GM19238 (cell line): ENCODE measurements around the gene ADGRE3.
A peak's percentile ranks its signal among the peaks of the same experiment; 100 is the strongest.

Source experiments
- DNase-seq: peaks from one replicate; pipeline ENCODE4 v3.0.0; 2011; ENCODE audit warnings: low spot score; ENCODE audit not compliant: insufficient read length

ADGRE3 gene, protein sequence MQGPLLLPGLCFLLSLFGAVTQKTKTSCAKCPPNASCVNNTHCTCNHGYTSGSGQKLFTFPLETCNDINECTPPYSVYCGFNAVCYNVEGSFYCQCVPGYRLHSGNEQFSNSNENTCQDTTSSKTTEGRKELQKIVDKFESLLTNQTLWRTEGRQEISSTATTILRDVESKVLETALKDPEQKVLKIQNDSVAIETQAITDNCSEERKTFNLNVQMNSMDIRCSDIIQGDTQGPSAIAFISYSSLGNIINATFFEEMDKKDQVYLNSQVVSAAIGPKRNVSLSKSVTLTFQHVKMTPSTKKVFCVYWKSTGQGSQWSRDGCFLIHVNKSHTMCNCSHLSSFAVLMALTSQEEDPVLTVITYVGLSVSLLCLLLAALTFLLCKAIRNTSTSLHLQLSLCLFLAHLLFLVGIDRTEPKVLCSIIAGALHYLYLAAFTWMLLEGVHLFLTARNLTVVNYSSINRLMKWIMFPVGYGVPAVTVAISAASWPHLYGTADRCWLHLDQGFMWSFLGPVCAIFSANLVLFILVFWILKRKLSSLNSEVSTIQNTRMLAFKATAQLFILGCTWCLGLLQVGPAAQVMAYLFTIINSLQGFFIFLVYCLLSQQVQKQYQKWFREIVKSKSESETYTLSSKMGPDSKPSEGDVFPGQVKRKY

DNA sequence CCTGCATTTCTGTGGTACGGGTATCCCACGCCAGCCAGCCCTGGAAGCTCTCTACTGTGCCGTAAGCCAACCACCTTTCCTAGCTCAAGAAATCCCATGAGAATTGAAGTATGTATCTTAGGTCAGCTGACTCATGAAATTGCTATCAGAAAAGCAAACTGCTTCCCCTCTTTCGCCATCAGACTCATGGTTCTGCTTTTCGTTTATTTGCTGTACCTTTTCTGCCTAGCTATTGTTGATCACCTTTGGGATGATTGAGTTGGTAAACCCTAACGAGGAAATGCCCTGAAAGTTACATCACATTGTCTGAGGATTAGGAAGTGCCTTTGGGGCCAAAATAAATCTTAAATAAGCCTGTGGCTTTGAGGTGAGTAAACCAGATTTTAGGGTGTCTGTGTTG lies at the start of gene ADGRE3:
TSS of gene ADGRE3 (minus strand) at position 81 of the 400 bp plus-strand sequence. CDS start at position 7, 74 bp downstream.
- DNase-seq: no peak

GRCh38 chr19:14722127-14722526 lies 47.5 kb upstream of the ADGRE3 start:
- no peak for DNase-seq

GRCh38 chr19:14719162-14719561 lies 44.5 kb upstream of the ADGRE3 start:
- no peak for DNase-seq

DNA sequence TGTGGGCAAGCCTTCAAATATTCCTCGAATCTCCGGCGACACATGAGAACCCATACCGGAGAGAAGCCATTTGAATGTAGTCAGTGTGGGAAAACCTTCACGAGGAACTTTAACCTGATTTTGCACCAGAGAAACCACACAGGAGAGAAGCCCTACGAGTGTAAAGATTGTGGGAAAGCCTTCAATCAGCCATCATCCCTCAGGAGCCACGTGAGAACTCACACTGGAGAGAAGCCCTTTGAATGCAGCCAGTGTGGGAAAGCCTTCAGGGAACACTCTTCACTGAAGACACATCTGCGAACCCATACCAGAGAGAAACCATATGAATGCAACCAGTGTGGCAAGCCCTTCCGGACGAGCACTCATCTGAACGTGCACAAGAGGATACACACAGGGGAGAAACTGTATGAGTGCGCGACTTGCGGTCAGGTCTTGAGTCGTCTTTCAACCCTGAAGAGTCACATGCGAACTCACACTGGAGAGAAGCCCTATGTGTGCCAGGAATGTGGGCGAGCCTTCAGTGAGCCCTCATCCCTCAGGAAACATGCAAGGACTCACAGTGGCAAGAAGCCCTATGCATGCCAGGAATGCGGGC lies 44.0 kb upstream of the ADGRE3 start:
- DNase-seq: no peak

DNA sequence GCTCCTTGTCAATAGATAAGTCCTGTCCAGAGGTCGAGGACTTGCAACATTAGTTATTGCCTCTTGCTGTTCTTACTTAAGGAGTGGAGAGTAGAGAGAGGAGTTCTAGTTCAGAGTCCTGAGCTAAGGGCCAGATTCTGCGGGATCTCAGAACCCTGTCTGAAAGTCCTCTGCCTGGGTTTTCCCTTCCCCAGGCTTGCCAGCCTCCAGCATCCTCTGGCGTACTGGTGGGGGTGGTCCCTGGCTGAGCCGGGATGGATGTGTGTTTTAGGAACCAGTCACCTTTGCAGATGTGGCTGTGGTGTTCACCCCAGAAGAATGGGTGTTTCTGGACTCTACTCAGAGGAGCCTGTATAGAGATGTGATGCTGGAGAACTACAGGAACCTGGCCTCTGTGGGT lies 41.2 kb upstream of the ADGRE3 start:
- no peak for DNase-seq

DNA sequence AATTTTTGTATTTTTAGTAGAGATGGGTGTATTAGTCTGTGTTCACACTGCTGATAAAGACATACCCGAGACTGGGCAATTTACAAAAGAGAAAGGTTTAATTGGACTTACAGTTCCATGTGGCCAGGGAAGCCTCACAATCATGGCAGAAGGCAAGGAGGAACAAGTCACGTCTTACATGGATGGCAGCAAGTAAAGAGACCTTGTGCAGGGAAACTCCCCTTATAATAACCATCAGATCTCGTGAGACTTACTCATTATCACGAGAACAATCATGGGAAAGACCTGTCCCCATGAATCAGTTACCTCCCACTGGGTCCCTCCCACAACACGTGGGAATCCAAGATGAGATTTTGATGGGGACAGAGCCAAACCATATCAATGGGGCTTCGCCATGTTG lies 29.8 kb upstream of the ADGRE3 start:
- DNase-seq: no peak

DNA sequence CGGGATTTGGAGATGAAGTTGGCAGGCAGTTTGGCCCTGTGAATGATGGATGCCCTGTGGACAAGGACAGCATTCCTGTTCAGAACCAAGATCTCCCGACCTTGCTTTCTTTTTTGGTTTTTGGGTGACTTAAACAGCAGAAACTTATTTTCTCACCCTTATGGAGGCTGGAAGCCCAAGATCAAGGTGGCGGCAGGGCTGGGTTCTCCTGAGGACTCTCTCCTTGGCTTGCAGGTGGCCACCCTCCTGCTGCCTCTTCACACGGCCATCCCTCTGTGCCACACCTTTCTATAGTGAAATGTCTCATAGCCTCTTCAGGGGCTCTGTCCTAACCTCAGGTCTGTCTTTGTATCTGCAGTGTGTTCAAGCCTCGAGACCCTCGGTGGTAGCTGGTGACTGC lies 29.2 kb upstream of the ADGRE3 start:
- DNase-seq: no peak

DNA sequence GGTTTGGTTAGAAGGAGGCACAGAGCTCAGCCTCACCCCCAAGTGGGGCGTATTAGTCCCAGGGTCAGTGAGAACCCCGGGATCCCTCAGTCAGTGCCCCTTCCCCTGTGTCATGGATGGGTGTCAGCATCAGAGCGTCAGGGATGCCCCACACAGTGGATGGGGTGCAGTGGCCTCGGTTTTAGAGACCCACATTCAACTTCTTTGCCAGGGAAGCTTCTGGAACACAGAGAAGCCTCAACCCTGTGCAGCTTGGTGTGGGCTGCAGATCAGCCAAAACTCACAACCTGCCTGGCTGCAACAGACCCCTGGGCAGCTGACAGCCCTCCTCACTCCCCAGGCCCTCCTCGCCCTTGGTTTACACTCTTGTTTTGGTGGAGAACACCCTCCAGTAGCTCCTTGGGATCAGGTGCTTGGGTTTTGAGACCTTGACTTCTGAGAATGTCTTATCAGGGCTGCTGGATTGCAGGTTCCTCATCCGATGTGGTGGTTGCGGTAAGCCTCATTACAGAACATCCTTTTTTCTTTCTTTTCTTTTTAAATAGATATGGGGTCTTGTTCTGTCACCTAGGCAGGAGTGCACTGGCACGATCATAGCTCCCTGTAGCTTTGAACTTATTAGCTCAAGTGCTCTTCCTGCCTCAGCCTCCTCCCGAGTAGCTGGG lies 26.2 kb upstream of the ADGRE3 start:
- DNase-seq: no peak

DNA sequence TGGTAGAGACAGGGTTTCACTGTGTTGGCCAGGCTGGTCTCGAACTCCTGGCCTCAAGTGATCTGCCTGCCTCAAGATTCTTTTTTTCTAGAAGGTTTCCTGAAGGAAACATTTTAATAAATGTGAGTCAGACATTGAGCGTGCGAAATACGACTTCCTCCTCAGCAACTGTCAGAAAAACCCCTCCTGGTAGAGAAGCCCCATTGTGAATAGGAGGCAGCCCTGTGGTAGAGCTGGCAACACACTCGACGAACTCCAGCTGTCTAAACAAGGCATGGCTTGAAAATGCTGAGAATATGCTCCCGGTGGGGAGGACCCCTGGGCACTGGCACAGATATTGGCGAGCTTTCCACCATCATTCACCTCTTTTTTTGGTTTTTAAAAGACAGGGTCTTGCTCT lies 25.0 kb upstream of the ADGRE3 start:
- no peak for DNase-seq

DNA sequence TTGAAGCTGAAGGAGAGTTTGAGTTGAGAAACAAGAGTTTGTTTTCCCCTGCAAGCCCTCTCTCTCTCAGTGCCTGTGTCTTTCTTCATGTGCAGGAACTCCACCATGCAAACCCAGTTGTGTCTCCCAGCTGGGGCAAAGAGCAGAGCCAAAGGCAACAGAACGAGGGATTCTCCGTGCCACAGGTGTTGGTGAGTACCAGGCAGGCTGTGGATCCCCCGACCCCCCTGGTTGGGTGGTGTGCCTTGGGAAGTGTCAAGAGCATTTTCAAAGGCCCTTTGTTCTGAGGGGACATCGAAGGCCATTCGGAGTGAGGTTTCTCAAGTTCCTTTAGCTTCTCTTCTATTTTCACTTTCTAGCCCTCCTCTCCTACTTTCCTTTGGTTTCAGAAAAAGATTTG lies 20.8 kb upstream of the ADGRE3 start:
- no peak for DNase-seq

DNA sequence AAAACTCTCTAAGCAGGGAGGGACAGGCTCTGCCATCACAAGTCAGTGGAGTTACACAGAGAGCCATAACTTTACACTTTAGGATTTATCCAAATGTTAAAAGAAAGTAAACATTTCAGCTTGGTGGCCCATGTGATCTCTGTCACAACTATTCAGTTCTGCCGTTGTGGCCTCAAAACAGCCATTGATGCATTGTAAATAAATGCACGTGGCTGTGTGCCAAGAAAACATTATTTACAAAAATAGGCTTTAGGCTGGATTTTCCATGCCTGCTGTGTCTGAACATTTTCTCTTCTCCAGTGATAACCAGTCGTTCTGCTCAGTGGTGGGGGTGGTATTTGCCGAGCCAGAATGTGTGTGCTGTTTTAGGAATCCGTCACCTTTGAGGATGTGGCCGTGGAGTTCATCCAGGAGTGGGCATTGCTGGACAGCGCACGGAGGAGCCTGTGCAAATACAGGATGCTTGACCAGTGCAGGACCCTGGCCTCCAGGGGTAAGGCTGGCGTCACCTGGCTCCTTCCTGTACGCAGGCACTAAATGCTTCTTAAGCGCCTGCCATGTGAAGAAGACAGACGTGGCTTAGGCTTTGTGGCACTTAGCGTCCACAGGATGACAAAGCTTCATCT lies 20.1 kb upstream of the ADGRE3 start:
- DNase-seq: no peak

DNA sequence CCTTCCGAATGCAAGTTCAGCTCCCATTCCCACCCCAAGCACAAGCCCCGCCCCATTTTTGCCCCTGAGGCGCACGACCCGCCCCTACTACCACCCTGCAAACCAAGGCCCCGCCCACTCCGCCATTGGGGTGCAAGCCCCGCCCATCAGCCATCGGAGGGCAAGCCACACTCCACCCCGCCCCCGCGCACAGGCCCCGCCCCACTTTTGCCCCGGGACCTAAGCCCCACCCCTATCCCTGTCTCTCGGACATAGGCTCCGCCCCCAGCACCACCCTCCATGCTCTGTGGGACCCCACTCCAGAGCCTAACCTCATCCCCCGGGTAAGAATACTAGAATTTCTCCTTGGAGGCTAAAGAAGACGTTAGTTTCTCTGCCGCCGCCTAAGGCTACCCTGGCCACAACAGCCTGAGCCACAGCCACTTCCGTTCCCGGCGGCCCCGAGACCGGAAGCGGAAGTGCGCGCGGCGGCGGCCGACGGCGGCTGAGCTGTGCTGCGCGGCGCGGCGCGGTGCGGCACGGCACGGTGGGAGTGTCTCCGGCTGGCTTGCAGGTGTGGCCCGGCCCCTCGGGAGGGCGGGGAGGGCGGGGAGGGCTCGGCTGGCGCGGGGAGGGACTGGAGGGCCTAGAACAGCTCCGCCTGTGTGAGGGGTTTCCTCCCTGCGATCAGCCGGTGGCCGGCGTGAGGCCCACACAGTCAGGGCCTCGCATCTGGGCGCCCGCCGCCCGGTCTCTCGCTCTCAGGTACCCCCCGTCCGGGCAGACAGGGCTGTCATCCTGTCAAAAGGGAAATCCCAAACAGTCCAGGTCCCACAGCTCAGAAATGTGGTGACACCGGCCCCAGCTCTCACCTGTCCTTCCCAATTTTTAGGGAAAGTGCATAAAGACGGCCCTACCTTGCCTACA lies 15.2 kb upstream of the ADGRE3 start, which contains the start of gene ZNF333:
TSS of gene ZNF333 (plus strand) at position 451 of the 906 bp plus-strand sequence. CDS start 3,444 bp downstream, outside the sequence.
- DNase-seq: peak; percentile 88

- no peak for DNase-seq
These were observed 11.8 kb upstream of the ADGRE3 start for GRCh38 chr19:14686411-14686810.

DNA sequence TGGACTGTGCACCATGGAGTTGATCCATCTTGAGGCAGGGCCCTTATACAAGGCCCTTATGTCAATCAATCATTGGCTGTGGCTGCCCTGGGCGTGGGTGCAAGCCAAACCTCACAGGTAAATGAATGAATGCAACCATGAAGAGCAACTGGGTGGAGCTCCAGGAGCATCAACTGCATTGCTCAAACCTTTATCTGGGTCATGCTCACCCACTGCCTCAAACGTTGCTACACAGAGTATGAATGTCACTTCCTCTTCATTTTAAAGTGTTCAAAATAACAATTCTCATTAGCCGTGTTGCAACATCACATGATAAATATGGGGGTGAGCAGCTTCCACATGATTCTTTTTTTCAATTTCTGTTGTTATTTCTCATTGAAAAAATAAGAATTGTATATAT lies 8.8 kb upstream of the ADGRE3 start:
- no peak for DNase-seq

DNA sequence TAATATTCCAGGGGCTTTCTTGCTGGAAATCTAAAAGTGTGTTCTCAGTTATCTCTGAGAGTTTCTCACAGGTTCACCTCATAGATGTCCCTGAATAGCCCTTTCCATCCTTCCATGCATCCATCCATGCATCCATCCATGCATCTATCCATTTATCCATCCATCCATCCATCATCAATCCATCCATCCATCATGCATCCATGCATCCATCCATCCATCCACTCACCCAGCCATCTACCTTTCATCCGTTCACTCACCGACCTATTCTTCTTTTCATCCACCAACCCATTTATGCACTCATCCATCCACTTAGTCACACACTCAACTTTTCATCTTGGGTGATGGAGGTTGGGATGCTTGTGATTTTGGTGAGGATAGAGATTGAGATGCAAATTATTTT lies 7.4 kb upstream of the ADGRE3 start:
- DNase-seq: no peak

- DNase-seq: no peak
These were observed 3.6 kb upstream of the ADGRE3 start for GRCh38 chr19:14678199-14678598.

GRCh38 chr19:14677464-14677863 lies 2.8 kb upstream of the ADGRE3 start:
- DNase-seq: no peak

DNA sequence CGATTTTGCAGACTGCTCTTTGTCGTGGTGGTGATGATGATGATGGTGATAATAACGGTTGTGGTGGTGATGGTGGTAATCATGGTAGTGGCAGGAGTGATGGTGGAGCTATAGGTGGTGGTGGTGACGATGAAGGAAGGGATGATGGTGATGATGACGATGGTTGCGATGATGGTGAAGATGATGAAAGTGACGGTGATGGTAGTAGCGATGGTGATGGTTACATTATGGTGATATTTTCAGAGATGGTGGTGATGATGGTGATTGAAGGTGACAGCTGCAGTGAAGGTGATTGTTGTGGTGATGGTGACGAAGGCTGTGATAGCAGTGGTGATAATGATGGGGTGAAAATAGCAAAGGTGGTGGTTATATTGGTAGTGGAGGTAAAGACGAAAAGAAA lies 2.1 kb upstream of the ADGRE3 start:
- DNase-seq: no peak

- DNase-seq: no peak
These were observed 1.6 kb downstream of the ADGRE3 start for GRCh38 chr19:14673088-14673487.

DNA sequence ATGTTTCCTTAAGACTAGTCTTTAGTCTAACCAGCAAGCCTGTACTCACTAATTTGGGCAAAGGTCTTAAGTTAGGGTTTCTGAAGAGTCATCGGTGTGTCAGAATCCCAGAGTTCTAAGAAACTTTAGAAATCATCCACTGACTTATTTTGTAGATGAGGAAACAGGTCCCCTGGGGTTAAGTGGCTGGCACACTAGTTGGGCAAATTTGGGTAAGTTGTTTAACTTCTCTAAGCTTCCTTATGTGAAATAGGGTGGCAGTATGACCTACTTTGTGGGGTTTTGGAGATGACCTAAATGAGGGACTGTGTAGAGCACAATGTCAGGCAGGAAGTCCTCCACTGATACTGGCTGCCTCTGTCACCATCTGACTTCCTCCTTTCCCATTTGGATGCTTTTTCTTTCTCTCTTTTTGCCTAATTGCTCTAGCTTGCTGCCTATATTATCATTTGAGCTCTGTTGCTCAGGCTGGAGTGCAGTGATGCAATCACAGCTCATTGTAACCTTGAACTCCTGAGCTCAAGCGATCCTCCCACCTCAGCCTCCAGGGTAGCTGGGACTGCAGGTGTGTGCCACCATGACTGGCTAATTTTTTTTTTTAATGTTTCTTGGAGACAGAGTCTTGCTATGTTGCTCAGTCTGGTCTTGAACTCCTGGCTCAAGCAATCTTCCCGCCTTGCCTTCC lies 2.3 kb downstream of the ADGRE3 start:
- DNase-seq: no peak
